CD1c-positive myeloid dendritic cell (primary cell): ENCODE results near the gene ENTR1.

Experiments
- DNase-seq: peaks from one replicate; pipeline ENCODE4 v3.0.0-alpha.2; 2016; ENCODE audit errors: extremely low spot score

Gene ENTR1

DNA sequence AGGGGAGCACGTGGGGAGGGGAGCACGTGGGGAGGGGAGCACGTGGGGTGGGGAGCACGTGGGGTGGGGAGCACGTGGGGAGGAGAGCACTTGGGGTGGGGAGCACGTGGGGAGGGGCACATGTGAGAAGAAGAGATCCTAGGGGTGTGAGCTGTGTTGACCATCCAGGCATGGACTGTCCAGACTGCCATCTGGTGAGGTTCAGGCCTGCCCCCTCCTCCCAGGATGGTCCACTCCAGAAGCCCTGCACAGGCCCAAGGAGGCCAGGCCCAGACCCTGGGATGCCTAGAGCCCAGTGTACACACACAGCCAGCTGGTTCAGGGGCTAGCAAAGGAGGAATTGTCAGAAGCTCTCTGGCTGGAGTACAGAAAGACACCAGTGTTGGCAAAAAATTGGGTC is 12.8 kb downstream of the ENTR1 start:
- DNase-seq = no peak

DNA sequence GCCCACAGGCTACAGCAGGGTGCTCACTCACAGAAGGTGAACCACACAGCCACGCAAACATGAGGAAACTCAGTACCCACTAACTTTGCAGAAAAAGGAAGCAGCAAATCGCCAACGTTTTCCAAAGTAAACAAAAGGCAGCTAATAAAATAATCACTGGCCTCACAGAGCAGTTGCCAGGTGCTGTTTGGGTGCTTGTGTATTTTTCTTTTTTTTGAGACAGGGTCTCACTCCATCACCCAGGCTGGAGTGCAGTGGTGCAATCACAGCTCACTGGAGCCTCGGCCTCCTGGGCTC is 14.2 kb downstream of the ENTR1 start:
- DNase-seq = no peak

GRCh38 chr9:136395345-136396218 is 14.8 kb downstream of the ENTR1 start:
- DNase-seq = no peak

DNA sequence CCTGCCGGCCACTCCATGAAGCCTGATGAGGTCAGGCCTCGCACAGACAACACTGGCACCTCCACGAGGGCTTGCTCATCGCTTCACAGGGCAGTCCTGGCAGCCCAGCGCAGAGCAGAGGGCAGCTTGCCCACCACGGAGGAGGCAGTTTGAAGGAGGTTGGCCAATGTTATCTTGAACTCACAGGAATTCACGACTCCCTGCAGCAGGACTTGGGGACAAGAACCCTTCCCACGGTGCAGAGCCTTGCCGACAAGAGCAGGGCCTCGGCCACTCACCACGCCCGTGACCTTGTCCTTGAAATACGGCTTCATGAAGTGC is 15.4 kb downstream of the ENTR1 start:
- DNase-seq = no peak

GRCh38 chr9:136394312-136395019 is 15.9 kb downstream of the ENTR1 start:
- no peak for DNase-seq

DNA sequence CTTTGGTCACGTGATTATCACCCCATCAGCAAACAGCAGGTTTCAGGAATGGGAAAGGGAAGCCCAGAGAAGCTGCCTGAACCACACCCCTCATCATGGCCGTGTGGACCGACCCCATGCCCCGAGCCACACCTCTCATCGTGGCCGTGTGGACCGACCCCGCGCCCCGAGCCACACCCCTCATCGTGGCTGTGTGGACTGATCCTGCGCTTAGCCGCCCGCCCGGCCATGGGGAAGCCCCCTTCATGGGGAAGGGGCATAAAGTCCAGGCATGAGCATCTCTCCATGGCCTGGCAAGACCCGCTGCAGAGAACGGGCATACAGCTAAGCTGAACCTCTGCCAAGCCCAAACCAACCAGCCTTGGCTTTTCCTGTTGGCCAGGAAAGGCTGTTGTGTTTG is 16.9 kb downstream of the ENTR1 start:
- DNase-seq = no peak

DNA sequence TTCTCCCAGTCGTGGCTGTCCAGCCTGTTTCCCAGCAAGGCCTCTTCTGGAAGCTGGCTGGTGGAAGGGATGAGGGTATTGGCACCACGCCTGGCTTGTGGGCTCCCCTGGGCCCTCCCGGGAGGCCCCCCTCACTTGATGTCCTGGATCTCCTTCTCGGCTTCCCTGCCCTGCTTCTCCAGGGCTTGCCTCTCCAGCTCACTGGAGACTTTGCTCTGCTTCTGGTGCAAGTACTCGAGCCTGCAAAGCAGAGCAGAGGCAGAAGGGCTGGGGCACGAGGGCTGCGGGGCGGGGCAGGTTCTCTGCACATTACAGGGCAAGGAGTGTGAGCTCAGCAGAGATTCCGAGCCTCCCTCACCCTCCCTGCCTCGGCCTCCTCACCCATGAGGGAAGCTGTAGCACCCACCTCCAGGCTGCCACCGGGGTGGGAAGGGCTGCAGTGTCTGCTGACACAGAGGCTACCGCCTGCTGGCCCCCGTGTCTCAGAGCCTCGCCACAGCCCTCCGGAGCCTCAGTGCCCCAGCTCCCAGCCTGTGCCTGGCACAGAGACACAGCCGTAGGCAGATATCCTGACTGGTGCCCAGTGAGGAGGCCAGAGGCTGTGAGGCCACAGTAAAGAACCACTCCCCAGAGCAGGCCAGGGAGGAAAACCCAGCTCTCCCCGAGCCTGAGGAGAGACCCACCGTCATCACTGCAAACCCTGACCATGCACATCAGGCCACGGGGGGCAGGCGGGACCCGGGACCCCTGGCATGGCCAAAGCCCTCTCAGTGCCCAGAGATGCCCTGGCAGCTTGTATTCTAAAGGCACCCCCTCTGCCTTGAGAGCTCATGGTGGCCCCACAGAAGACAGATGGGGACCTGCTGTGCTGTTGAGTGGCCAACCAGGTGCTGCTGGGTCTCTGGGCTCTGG is 17.6 kb downstream of the ENTR1 start:
- no peak for DNase-seq

GRCh38 chr9:136391737-136392537 is 18.5 kb downstream of the ENTR1 start:
- DNase-seq = no peak

- DNase-seq = no peak
Observed at GRCh38 chr9:136389396-136389795, 21.0 kb downstream of the ENTR1 start.

GRCh38 chr9:136387217-136387616 is 23.2 kb downstream of the ENTR1 start:
- no peak for DNase-seq

DNA sequence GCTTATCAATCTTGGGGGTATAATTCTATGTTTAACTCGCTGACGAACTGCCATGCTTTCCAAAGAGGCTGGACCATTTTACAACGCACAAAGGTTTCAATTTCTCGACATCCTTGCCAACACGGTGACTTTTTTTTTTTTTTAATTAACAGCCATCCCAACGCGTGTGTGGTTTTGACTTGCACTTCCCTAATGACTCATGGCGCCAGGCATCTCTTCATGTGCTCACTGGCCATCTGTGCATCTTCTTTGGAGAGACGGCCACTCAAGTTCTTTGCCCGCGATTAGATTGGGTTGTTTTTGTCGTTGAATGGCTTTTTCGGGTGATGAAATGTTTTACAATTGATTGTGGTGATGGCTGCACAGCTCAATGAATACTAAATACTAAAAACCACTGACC is 24.4 kb downstream of the ENTR1 start:
- DNase-seq = peak; percentile 58

- DNase-seq = peak; percentile 16
Observed at GRCh38 chr9:136385015-136385414, 25.4 kb downstream of the ENTR1 start.

- DNase-seq = no peak
Observed at GRCh38 chr9:136383436-136383835, 27.0 kb downstream of the ENTR1 start.

GRCh38 chr9:136381966-136382513 is 28.4 kb downstream of the ENTR1 start:
- no peak for DNase-seq

- no peak for DNase-seq
Observed at GRCh38 chr9:136381311-136381710, 29.1 kb downstream of the ENTR1 start.

DNA sequence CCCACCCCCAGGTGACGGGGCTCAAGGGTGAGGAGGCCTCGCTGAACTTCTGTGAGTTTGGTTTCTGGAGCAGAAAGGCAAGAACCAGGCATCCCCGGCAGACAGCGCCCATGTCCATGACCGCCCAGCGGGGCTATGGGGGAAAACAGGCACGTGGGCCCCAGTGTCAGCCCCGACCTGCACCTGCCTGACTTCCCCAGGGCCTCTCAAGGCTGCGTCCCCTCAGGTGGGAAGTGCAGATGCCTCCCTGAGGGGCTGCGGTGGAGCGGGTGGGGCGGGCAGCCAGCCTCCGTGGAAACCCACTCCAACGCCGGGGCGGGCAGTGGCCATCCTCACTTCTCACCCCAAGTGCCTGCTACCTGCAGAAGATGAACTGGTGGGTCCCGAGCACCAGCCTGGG is 30.0 kb downstream of the ENTR1 start:
- no peak for DNase-seq

DNA sequence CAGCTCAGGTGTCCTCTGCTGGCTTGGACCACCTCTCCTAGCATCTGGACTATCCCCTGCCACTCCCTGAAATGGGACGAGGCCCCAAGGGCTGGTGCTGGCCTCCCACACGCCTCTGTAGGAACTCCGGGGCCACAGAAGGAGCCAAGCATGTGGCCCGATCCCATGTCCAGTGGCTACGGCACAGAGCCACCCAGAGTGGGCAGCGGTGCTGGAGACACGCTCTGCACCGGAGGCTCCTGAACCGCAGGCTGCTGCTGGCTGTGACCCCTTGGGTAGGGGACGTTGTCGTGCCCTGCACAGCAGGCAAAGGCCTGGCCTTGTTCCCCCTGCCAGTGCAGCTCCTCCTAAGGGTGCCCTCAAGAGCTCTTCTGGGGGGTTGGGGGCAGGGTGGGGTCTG is 30.5 kb downstream of the ENTR1 start:
- no peak for DNase-seq

DNA sequence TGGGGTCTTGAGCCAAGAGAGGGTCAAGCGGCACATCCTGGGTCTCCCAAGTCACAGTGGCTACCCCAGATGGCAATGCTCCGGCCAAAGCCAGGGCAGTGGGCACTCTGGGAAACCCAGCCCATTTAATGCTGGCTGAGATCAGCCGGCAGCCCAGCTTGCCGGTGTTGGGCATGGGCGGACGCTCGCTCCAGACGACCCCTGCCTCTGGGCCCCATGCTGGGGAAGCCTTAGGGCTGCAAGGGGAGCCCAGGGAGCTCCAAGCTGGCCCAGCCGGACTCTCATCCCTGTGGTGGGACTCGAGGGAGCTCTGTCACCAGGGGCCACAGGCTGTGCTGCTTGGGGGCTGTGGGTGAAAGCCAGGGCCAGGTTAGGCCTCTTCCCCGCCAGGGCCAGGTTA is 31.0 kb downstream of the ENTR1 start:
- no peak for DNase-seq

GRCh38 chr9:136379003-136379287 is 31.5 kb downstream of the ENTR1 start:
- no peak for DNase-seq

DNA sequence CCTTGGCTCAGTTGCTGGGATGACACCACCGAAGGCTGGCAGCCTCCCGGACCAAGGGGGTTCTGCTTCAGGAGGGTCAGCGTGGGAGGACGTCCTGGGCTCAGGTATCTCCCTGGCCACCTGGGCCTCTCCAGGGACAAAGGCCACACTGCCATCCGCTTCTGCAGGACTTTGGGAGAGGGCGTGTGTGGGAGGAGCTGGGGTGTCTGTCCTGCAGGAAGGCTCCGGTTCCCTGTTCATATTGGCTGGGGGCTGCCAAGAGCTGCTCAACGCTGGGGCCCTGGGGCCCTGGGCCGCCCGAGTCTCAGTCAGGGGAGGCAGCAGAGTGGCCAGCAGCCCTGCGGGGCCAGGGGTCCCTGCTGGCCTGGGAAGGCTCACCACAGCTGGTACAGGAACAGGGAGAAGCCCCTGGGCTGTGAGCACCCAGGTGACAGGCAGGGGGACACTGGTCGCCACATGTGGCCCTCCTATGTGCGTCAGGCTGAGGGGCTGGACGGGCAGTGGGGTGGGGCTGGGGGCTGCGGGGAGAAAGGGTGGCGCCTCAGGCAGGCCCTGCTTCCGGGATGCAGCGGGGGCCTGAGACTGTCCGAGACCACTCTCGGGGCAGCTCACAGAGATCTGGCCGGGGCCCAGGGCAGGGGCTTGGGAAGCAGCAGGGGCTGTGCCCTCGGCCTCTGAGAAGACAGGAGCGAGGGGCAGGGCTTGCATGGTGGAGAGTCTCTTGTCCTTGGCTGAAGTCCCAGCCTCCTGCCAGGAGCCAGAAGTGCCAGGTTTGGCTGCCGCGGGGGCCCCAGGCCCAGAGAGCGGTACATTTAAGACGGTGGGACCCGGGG is 32.0 kb downstream of the ENTR1 start:
- DNase-seq = no peak
